HEK293T (cell line): ENCODE data around the gene HTATIP2.
"Not testable (repeated sequence)": the region's sequence is repeated elsewhere in the genome, so short reads cannot be mapped to it uniquely, and the experiment has no call there.

Experiments
- CTCF ChIA-PET: fragments of 350-600 bp; formaldehyde crosslinking; extraction: SDS; loops from one replicate; lab custom pipeline; 2021; ENCODE audit warnings: antibody characterized with exemption, inconsistent platforms; lab: Yijun Ruan, JAX
- POLR2A ChIA-PET: fragments of 350-600 bp; formaldehyde crosslinking; extraction: SDS; loops from one replicate; lab custom pipeline; 2020; ENCODE audit warnings: antibody characterized with exemption, inconsistent platforms; lab: Yijun Ruan, JAX
- DNase-seq: peaks from one replicate; pipeline ENCODE4 v3.0.0; 2012; ENCODE audit warnings: mixed read lengths; ENCODE audit errors: extremely low spot score
- ARNT ChIP-seq: fragments of 450-650 bp; IDR thresholded peaks from 2 replicates; pipeline ENCODE4 v1.6.1; 2017; ENCODE audit warnings: mild to moderate bottlenecking
- BHLHE40 ChIP-seq: fragments of 450-650 bp; IDR thresholded peaks from 2 replicates; pipeline ENCODE4 v1.6.1; 2016; ENCODE audit warnings: mild to moderate bottlenecking, moderate library complexity, borderline replicate concordance
- CTBP1 ChIP-seq: fragments of 450-650 bp; IDR thresholded peaks from 2 replicates; pipeline ENCODE4 v1.6.1; 2016; ENCODE audit warnings: borderline replicate concordance
- ELF4 ChIP-seq: fragments of 450-650 bp; IDR thresholded peaks from 2 replicates; pipeline ENCODE4 v1.6.1; 2017; ENCODE audit warnings: antibody characterized with exemption
- FOXA1 ChIP-seq: fragments of 450-650 bp; IDR thresholded peaks from 2 replicates; pipeline ENCODE4 v1.6.1; 2016; ENCODE audit warnings: mild to moderate bottlenecking
- FOXK2 ChIP-seq: fragments of 450-650 bp; IDR thresholded peaks from 2 replicates; pipeline ENCODE4 v1.6.1; 2016; ENCODE audit warnings: mild to moderate bottlenecking
- FOXM1 ChIP-seq: fragments of 450-650 bp; IDR thresholded peaks from 2 replicates; pipeline ENCODE4 v1.6.1; 2017; ENCODE audit warnings: mild to moderate bottlenecking, borderline replicate concordance
- HDGF ChIP-seq: fragments of 450-650 bp; IDR thresholded peaks from 2 replicates; pipeline ENCODE4 v1.6.1; 2017; ENCODE audit warnings: antibody characterized with exemption, borderline replicate concordance
- L3MBTL2 ChIP-seq: fragments of 450-650 bp; conservative IDR thresholded peaks from 2 replicates; pipeline ENCODE4 v1.6.1; 2016; ENCODE audit warnings: mild to moderate bottlenecking
- LEF1 ChIP-seq: fragments of 450-650 bp; IDR thresholded peaks from 2 replicates; pipeline ENCODE4 v1.6.1; 2017; ENCODE audit warnings: mild to moderate bottlenecking, borderline replicate concordance
- NFRKB ChIP-seq: fragments of 450-650 bp; IDR thresholded peaks from 2 replicates; pipeline ENCODE4 v1.6.1; 2016; ENCODE audit warnings: mild to moderate bottlenecking, moderate library complexity
- PKNOX1 ChIP-seq: fragments of 450-650 bp; IDR thresholded peaks from 2 replicates; pipeline ENCODE4 v1.6.1; 2016
- SP1 ChIP-seq: fragments of 450-650 bp; IDR thresholded peaks from 2 replicates; pipeline ENCODE4 v1.6.1; 2017
- SUZ12 ChIP-seq: fragments of 450-650 bp; IDR thresholded peaks from 2 replicates; pipeline ENCODE4 v1.6.1; 2016; ENCODE audit warnings: mild to moderate bottlenecking
- TARDBP ChIP-seq: fragments of 450-650 bp; IDR thresholded peaks from 2 replicates; pipeline ENCODE4 v1.6.1; 2016
- ZNF384 ChIP-seq: fragments of 450-650 bp; IDR thresholded peaks from 2 replicates; pipeline ENCODE4 v1.6.1; 2016

HTATIP2 gene

GRCh38 chr11:20369826-20370225 lies 6.3 kb downstream of the HTATIP2 start:
- ChIA-PET CTCF (no interaction called here), POLR2A (no interaction called here)
- TF ChIP-seq ARNT (no peak), HDGF (no peak), CTBP1 (no peak), ELF4 (no peak), FOXA1 (no peak), SUZ12 (no peak), TARDBP (no peak), PKNOX1 (no peak), NFRKB (no peak), ZNF384 (no peak), LEF1 (no peak), BHLHE40 (no peak), FOXM1 (no peak), FOXK2 (no peak), SP1 (no peak)
- no peak for DNase-seq

GRCh38 chr11:20372081-20372626 lies 8.6 kb downstream of the HTATIP2 start:
- no peak for DNase-seq

GRCh38 chr11:20373147-20373546 lies 9.6 kb downstream of the HTATIP2 start:
- POLR2A ChIA-PET = no interaction called here
- TF ChIP-seq TARDBP = no peak
- TF ChIP-seq PKNOX1 = no peak
- TF ChIP-seq SUZ12 = no peak
- no peak for TF ChIP-seq FOXM1
- no peak for TF ChIP-seq FOXA1
- no peak for TF ChIP-seq FOXK2
- TF ChIP-seq CTBP1 = no peak
- no peak for TF ChIP-seq LEF1
- no peak for TF ChIP-seq SP1
- no peak for TF ChIP-seq BHLHE40
- no peak for DNase-seq
- CTCF ChIA-PET = no interaction called here

More at GRCh38 chr11:20372081-20372626, 8.6 kb downstream of the HTATIP2 start:
- TF ChIP-seq ZNF384 (no peak), CTBP1 (no peak), FOXA1 (no peak)
- CTCF ChIA-PET = interaction anchor here (0.6 to 1.0 kb wide), 2 partner anchors 15 to 944 kb away, joined by 3 read pairs; no protein-coding TSS in a partner anchor
- POLR2A ChIA-PET = no interaction called here

- no peak for TF ChIP-seq TARDBP
- no peak for TF ChIP-seq SUZ12
- TF ChIP-seq FOXK2 = no peak
- TF ChIP-seq SP1 = no peak
- TF ChIP-seq FOXM1 = no peak
- TF ChIP-seq ARNT = no peak
- ChIA-PET POLR2A (no interaction called here), CTCF (no interaction called here)
- DNase-seq = no peak
Measured at GRCh38 chr11:20373568-20374209, 10.2 kb downstream of the HTATIP2 start.

GRCh38 chr11:20374741-20375300 lies 11.3 kb downstream of the HTATIP2 start:
- TF ChIP-seq TARDBP (no peak), BHLHE40 (no peak), SP1 (no peak), ELF4 (no peak), PKNOX1 (no peak), HDGF (no peak), FOXA1 (no peak)
- no peak for DNase-seq
- POLR2A ChIA-PET = no interaction called here
- CTCF ChIA-PET = no interaction called here

GRCh38 chr11:20376162-20376730 lies 12.7 kb downstream of the HTATIP2 start:
- no peak for TF ChIP-seq PKNOX1
- TF ChIP-seq ELF4 = no peak
- TF ChIP-seq FOXA1 = no peak
- TF ChIP-seq BHLHE40 = no peak
- no peak for TF ChIP-seq LEF1
- TF ChIP-seq L3MBTL2 = no peak
- TF ChIP-seq FOXM1 = no peak
- ChIA-PET POLR2A (no interaction called here), CTCF (no interaction called here)
- DNase-seq = no peak

- POLR2A ChIA-PET, DNase-seq: not testable (repeated sequence)
- CTCF ChIA-PET = interaction anchor here (1.4 kb wide), 1 partner anchor 14 kb away, joined by 3 read pairs; no protein-coding TSS in a partner anchor
Measured at GRCh38 chr11:20385996-20386395, 22.5 kb downstream of the HTATIP2 start.
